H7 (cell line): ENCODE results near the gene TRABD. TPM values are rescaled to one million over a fixed set of nuclear protein-coding genes. Genes with fewer than 3 reads are reported as not detected.

Experiments used
- DNase-seq: peaks from one replicate; pipeline ENCODE4 v3.0.0; 2012
- H3K27me3 ChIP-seq: 2 replicates; pipeline ENCODE4 v1.6.0; 2011; ENCODE audit warnings: mild to moderate bottlenecking, low read length; ENCODE audit not compliant: control insufficient read depth, insufficient read depth
- H3K36me3 ChIP-seq: replicated peaks from 2 replicates; pipeline ENCODE4 v1.5.1; 2011; ENCODE audit warnings: low read length; ENCODE audit not compliant: control insufficient read depth, insufficient read depth
- H3K4me3 ChIP-seq: 2 replicates; pipeline ENCODE4 v1.5.1; 2011; ENCODE audit warnings: low read depth, mild to moderate bottlenecking, control low read depth, low read length, moderate library complexity; ENCODE audit not compliant: insufficient read depth
- total RNA-seq: library from RNA; depleted of rRNA; stranded (reverse); fragments of >200 nt; shearing (Covaris generic); gene quantifications from 2 replicates; pipeline ENCODE4 v1.2.3, GENCODE V29; 2014

TRABD gene
- total RNA-seq, 1 experiment from 2014 or later = 84.6 TPM

- Histone ChIP-seq H3K27me3 (0 out of 2 replicates have a peak, but pooled peaks cover 2% of the 10 kb centered on the region), H3K36me3 (peaks cover 4% of the 10 kb centered on the region), H3K4me3 (no peak overlapping the region)
- DNase-seq = peak; percentile 95
Observed at GRCh38 chr22:50206599-50206998, 20.9 kb downstream of the TRABD start.

GRCh38 chr22:50207383-50208140 is 21.8 kb downstream of the TRABD start:
- Histone ChIP-seq H3K36me3 (peaks cover 7% of the 10 kb centered on the region), H3K27me3 (no peaks in the 10 kb centered on the region), H3K4me3 (no peak overlapping the region)
- no peak for DNase-seq

GRCh38 chr22:50208430-50208938 is 22.8 kb downstream of the TRABD start:
- no peak overlapping the region for H3K4me3 ChIP-seq
- peaks cover 7% of the 10 kb centered on the region for H3K36me3 ChIP-seq
- DNase-seq = no peak
- no peaks in the 10 kb centered on the region for H3K27me3 ChIP-seq

GRCh38 chr22:50208939-50209892 is 23.5 kb downstream of the TRABD start:
- H3K36me3 ChIP-seq = peaks cover 7% of the 10 kb centered on the region
- peak; percentile 78 for DNase-seq
- H3K4me3 ChIP-seq = no peak overlapping the region
- H3K27me3 ChIP-seq = no peaks in the 10 kb centered on the region

GRCh38 chr22:50209893-50210292 is 24.2 kb downstream of the TRABD start:
- peak; percentile 93 for DNase-seq
- no peak overlapping the region for H3K4me3 ChIP-seq
- peaks cover 7% of the 10 kb centered on the region for H3K36me3 ChIP-seq
- no peaks in the 10 kb centered on the region for H3K27me3 ChIP-seq

GRCh38 chr22:50210378-50211139 is 24.8 kb downstream of the TRABD start:
- peaks cover 7% of the 10 kb centered on the region for H3K36me3 ChIP-seq
- H3K4me3 ChIP-seq = no peak overlapping the region
- no peak for DNase-seq
- no peaks in the 10 kb centered on the region for H3K27me3 ChIP-seq

- no peaks in the 10 kb centered on the region for H3K27me3 ChIP-seq
- H3K4me3 ChIP-seq = no peak overlapping the region
- no peak for DNase-seq
- peaks cover 11% of the 10 kb centered on the region for H3K36me3 ChIP-seq
Observed at GRCh38 chr22:50211147-50211546, 25.4 kb downstream of the TRABD start.

GRCh38 chr22:50213263-50213662 is 27.6 kb downstream of the TRABD start:
- peaks cover 17% of the 10 kb centered on the region for H3K36me3 ChIP-seq
- H3K27me3 ChIP-seq = no peaks in the 10 kb centered on the region
- no peak overlapping the region for H3K4me3 ChIP-seq
- DNase-seq = no peak

- Histone ChIP-seq H3K36me3 (peaks cover 20% of the 10 kb centered on the region), H3K4me3 (no peak overlapping the region), H3K27me3 (no peaks in the 10 kb centered on the region)
- no peak for DNase-seq
Observed at GRCh38 chr22:50215297-50216054, 29.8 kb downstream of the TRABD start.

GRCh38 chr22:50216055-50216683 is 30.5 kb downstream of the TRABD start:
- H3K4me3 ChIP-seq = no peak overlapping the region
- no peak for DNase-seq
- H3K27me3 ChIP-seq = no peaks in the 10 kb centered on the region
- H3K36me3 ChIP-seq = peaks cover 16% of the 10 kb centered on the region

- Histone ChIP-seq H3K36me3 (peaks cover 16% of the 10 kb centered on the region), H3K4me3 (no peak overlapping the region), H3K27me3 (no peaks in the 10 kb centered on the region)
- peak; percentile 57 for DNase-seq
Observed at GRCh38 chr22:50216684-50217520, 31.2 kb downstream of the TRABD start.

- H3K36me3 ChIP-seq = peaks cover 13% of the 10 kb centered on the region
- H3K27me3 ChIP-seq = no peaks in the 10 kb centered on the region
- no peak overlapping the region for H3K4me3 ChIP-seq
- peak; percentile 63 for DNase-seq
Observed at GRCh38 chr22:50217543-50218152, 31.9 kb downstream of the TRABD start.
